PFSK-1 (cell line): ENCODE results near the gene CEP57L1.

Experiments
- POLR2AphosphoS5 ChIP-seq: IDR thresholded peaks from 2 replicates; pipeline ENCODE4 v1.6.1; 2012; ENCODE audit warnings: low read depth, mild to moderate bottlenecking, control low read depth, low read length, moderate library complexity
- REST ChIP-seq, 2 experiments: IDR thresholded peaks; 2 replicates each; pipeline versions ENCODE4 v1.6.1 to v1.8.0; 2011 to 2012; ENCODE audit warnings: low read depth in 2 of 2, low read length in 2 of 2, control low read depth in 1 of 2, inconsistent platforms in 1 of 2, mild to moderate bottlenecking in 1 of 2, moderate library complexity in 1 of 2; ENCODE audit not compliant: insufficient read depth in 1 of 2
- SIN3A ChIP-seq: IDR thresholded peaks from 2 replicates; pipeline ENCODE4 v1.6.1; 2012; ENCODE audit warnings: mild to moderate bottlenecking, low read length, moderate library complexity, borderline replicate concordance; ENCODE audit not compliant: insufficient read depth
- TAF1 ChIP-seq: IDR thresholded peaks from 2 replicates; pipeline ENCODE4 v1.6.1; 2012; ENCODE audit warnings: low read length, control low read depth, borderline replicate concordance; ENCODE audit not compliant: insufficient read depth

- TF ChIP-seq POLR2AphosphoS5 (no peak), REST (IDR thresholded peaks at IDR 0.05; ENCODE audit: insufficient read depth in 1 of 2, low read depth in 2 of 2, low read length in 2 of 2) (no peak), TAF1 (no peak), SIN3A (no peak)
These were observed 46.5 kb upstream of the CEP57L1 start for GRCh38 chr6:109048670-109049415.
